Measurements from ENCODE around the gene TRIM29. TPM values are rescaled to one million over a fixed set of nuclear protein-coding genes. Genes with fewer than 3 reads are reported as not detected.
"Not testable (repeated sequence)": the region's sequence is repeated elsewhere in the genome, so short reads cannot be mapped to it uniquely, and the experiment has no call there.

The TRIM29 gene
- total and polyA plus RNA-seq, 2 of the 4 experiments (the other 2 are of a cell fraction) = not detected

DNA sequence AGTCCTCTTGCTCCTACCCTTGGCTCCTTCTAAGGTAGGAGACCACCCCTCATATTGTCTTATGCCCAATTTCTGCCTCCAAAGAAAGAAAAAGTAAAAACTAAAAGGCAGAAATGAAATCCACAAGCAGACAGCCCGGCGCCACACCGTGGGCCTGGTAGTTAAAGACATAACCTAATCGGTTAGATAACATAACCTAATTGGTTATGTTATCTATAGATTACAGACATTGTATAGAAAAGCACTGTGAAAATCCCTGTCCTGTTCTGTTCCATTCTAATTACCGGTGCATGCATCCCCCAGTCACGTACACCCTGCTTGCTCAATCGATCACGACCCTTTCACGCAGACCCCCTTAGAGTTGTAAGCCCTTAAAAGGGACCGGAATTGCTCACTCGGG lies 5.6 kb upstream of the TRIM29 start:
- H3K9me1 ChIP-seq (ENCODE audit: insufficient read depth, low read length); H3K9ac ChIP-seq (ENCODE audit: low read depth, low read length); ATAC-seq (ENCODE audit: low read depth); H3K56ac ChIP-seq (ENCODE audit: extremely low read depth, insufficient read depth, low read length); H3K4me3 ChIP-seq (ENCODE audit: insufficient read depth, low read depth, low read length); H2BK20ac ChIP-seq (ENCODE audit: low read depth, low read length); H2BK5ac ChIP-seq (ENCODE audit: low read depth, low read length, poor library complexity, severe bottlenecking); H3K27ac ChIP-seq (ENCODE audit: insufficient read depth, low read length); dilution Hi-C loops (cut with HindIII; ENCODE audit: low sequenced_read_pairs, unreplicated experiment); H4K91ac ChIP-seq (ENCODE audit: insufficient read depth, low read depth, low read length); H2BK15ac ChIP-seq (ENCODE audit: low read depth, low read length); H3K4me2 ChIP-seq (ENCODE audit: low read depth, low read length); DNase-seq; in situ Hi-C loops (cut with MboI; ENCODE audit: low sequenced_read_pairs); CTCF ChIA-PET; H2AK9ac ChIP-seq (replicated peaks; ENCODE audit: low read depth, low read length, poor library complexity); POLR2A ChIA-PET (ENCODE audit: unreplicated experiment); H3K79me1 ChIP-seq (ENCODE audit: low read depth in 1 of 2, low read length in 2 of 2); H3K9me3 ChIP-seq (ENCODE audit: control insufficient read depth, insufficient read depth, low read length); H3K4me1 ChIP-seq (ENCODE audit: control insufficient read depth, insufficient read depth, low read length); H4K8ac ChIP-seq (ENCODE audit: low read depth in 2 of 2, low read length in 2 of 2); H3K36me3 ChIP-seq (ENCODE audit: control insufficient read depth, insufficient read depth, low read length); H2AK5ac ChIP-seq (ENCODE audit: low read depth, low read length); H3K14ac ChIP-seq (replicated peaks; ENCODE audit: low read depth, low read length); H3K18ac ChIP-seq (ENCODE audit: low read depth, low read length); H2BK120ac ChIP-seq (ENCODE audit: low read depth, low read length); H3K4ac ChIP-seq (ENCODE audit: low read depth, low read length); H3K23ac ChIP-seq (ENCODE audit: low read depth, low read length); H4K5ac ChIP-seq (ENCODE audit: low read depth, low read length); intact Hi-C loops (cut with micrococcal nuclease); H2AFZ ChIP-seq (replicated peaks; ENCODE audit: low read length, poor library complexity); BruUV-seq (replicated peaks); H4K20me1 ChIP-seq (ENCODE audit: insufficient read depth, low read length): not testable (repeated sequence)
- H3K27me3 ChIP-seq (ENCODE audit: control insufficient read depth, insufficient read depth, low read length) = peaks cover 55% of the 10 kb centered on the region
- no CpG with 5 or more reads among the region's 11 CpGs for WGBS, 2 experiments (ENCODE audit: extremely low coverage in 2 of 2, insufficient read length in 1 of 2)

All from IMR-90 (cell line).